GM19043 (cell line): Measurements from ENCODE around the gene HSD17B11.
"Not testable (repeated sequence)": the region's sequence is repeated elsewhere in the genome, so short reads cannot be mapped to it uniquely, and the experiment has no call there.

Source experiments
- ATAC-seq: cut with Tn5 transposase; IDR thresholded peaks from one replicate; pipeline ENCODE4 v1.9.1; 2021; ENCODE audit warnings: low read depth; ENCODE audit not compliant: unreplicated experiment

The HSD17B11 gene, protein sequence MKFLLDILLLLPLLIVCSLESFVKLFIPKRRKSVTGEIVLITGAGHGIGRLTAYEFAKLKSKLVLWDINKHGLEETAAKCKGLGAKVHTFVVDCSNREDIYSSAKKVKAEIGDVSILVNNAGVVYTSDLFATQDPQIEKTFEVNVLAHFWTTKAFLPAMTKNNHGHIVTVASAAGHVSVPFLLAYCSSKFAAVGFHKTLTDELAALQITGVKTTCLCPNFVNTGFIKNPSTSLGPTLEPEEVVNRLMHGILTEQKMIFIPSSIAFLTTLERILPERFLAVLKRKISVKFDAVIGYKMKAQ

DNA sequence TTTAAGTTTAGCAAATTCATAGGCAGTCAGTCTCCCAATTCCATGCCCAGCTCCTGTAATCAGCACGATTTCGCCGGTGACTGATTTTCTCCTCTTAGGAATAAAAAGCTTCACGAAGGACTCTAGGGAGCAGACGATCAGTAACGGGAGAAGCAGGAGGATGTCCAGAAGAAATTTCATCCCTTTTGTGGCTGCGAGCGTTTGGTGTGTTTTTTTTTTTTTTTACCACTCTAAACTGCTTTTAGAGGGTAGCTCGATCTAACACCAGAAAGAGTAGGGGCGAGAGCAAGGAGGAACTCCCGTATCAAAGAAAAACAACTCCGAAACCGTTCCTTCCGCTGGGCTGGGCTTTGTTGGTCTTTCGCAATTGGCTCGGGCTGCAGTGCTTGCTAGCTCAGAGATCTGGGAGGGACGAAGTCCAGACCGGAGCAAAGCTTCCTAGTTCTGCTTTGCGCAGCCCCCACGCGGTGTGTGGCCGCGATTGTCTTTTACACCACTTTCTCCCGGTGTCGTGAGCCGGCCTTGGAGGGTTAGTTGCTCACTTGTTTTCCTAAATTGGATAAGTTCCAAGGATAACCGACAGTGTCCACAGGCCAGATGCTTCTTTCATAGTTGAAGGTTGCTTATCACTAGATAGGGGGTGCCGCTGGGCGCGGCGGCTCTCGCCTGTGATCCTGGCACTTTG lies at the start of gene HSD17B11:
Gene HSD17B11 (minus strand): TSS at position 298 of the 685 bp plus-strand sequence. CDS start 118 bp downstream, at position 180.
- peak; percentile 99 for ATAC-seq

DNA sequence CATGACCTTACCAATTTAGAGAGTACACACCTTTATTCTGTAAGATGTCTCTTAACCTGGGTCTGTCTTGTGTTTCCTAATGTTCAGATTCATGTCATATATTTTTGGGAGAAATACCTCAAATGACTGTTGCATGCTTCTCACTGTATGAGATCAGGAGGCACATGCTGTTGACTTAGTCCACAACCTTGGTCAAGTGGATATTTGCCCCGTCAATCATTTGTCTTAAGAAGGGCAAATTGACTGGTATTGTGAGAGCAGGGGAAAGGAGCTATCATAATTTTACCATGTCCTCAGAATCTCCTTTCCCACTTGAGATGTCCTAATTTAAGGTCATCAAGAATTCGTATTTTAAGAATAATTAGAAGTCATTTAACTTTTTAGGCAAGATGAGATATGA lies 42.4 kb upstream of the HSD17B11 start:
- ATAC-seq = no peak

DNA sequence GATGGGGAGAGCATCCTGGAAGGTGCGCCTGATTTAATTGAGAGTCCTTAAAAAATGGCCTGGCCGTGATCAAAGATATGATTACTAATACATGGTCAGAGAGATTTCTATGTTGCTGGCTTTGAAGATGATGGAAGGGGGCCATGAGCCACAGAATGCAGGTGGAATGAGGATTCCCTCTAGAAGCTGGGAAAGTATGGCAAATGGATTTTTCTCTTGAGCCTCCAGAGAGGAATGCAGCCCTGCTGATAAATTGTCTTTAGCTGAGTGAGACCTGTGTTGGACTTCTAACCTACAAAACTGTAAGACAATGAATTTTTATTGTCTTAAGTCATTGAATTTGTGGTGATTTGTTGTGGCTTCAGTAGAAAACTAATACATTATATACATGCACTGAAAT lies 39.0 kb upstream of the HSD17B11 start:
- ATAC-seq = no peak

DNA sequence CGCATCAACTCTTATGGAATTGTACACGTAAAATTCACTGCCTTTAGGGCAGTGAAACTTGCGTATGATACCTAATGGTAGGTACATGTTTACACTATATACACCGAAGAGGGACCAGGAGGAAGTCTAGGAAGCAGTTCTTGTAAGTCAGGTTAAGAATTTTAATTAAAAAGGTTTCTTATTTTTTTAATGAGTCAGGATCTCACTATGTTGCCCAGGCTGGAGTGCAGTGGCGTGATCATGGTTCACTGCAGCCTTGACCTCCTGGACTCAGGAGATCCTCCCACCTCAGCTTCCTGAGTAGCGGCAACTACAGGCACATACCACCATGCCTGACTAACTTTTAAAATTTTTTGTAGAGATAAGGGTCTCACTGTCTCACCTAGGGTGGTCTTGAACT lies 38.0 kb upstream of the HSD17B11 start:
- no peak for ATAC-seq

DNA sequence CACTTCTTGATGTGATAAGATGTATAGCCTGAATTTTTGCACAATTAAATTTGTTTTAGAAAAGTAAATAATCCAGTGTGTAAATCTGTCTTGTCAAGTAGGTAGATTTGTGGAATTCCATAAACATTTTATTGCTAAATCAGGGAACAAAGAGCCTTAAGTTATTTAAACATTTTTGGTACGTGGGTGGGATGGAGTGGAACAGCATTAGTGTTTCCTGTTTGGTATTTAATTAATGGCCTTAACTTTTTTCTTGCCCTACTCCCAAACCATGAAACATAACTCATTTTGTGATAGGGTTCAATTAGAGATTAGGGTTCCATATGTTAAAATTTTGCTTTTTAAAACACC lies 36.5 kb upstream of the HSD17B11 start:
- no peak for ATAC-seq

DNA sequence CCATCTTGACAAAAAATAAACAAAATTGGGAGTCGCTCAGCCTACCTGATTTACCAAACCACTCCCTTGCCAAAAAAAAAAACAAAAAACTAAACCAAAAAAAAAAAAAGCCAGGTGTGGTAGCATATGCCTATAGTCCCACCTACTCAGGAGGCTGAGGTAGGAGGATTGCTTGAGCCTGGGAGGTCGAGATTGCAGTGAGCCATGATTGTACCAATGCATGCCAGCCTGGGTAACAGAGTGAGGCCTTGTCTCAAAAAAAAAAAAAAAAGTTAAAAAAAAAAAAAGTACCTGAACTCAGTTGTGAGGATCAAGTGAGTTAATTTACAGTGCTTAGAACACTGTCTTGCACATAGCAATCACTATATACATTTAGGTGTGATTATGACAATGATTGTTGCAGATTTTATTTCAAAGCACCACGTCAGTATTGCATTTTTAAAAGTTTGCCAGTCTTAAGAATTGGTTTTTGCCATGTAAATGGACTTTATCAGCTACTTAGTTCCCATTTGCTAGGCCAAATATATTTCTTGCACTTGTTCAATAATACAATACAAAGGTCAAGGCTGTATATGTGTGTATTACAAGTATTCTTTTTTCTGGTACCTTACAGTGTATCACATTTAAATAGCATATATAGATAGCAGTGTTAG lies 36.0 kb upstream of the HSD17B11 start:
- no peak for ATAC-seq

DNA sequence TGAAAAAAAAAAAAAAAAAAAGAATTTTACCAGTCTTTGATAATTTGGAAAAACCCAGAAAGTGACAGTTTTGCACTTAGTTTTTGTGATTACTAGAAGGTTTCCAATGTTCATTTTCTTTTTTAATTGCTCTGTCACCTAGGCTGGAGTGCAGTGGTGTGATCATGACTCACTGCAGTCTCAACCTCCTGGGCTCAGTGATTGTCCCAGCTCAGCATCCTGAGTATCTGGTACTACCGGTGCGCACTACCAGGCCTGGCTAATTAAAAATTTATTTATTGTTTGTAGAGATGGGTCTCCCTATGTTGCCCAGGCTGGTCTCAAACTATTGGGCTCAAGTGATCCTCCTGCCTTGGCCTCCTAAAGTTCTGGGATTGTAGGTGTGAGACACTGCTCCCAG lies 34.7 kb upstream of the HSD17B11 start:
- ATAC-seq = no peak

DNA sequence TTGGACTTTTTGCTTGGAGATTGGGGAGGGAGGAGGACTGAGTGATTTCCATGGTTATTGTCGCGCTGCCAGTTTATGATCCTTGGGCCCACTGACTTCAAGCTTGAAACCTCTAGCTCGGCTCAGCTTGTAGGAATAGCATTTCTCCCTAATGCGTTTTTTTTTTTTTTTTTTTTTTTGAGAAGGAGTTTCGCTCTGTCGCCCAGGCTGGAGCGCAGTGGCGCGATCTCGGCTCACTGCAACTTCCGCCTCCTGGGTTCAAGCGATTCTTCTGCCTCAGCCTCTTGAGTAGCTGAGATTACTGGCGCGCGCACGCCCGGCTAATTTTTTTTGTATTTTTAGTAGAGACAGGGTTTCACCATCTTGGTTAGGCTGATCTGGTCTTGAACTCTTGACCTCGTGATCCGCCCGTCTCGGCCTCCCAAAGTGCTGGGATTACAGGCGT lies 33.1 kb upstream of the HSD17B11 start:
- ATAC-seq = not testable (repeated sequence)

DNA sequence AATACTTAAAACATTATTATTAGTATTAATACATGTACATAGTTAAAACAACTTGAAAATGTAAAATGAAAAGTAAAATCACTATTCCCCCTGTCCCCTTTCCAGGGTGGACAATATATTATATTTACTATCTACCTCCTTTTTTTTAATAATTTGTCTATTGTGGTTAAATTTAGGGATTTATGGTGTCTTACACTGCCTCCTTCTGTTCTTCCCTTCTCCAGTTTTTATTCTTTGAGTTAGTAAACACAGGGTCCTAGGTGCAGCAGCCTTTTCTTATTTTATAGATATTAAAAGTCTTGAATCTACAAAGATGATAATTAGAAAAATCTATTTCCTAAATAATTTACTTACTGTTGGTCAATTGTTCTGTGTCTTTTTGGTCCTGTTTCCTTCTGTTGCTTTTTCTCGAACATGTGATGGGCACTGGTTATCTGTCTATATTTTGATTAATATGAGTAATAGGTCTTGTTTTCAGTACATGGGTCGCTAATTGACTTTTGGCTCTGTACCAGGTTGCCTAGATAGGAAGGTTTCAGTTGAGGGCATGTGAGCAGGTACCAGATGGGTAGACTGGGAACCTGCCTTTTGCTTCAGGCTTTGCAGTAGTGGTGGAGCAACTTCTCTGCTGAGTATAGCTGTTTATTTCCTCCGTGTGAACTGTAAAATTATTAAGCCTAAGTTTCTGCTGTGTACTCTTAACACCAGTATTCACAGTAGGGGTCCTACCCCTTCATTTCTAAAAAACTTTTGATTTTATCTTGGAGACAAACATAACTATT lies 32.5 kb upstream of the HSD17B11 start:
- no peak for ATAC-seq

DNA sequence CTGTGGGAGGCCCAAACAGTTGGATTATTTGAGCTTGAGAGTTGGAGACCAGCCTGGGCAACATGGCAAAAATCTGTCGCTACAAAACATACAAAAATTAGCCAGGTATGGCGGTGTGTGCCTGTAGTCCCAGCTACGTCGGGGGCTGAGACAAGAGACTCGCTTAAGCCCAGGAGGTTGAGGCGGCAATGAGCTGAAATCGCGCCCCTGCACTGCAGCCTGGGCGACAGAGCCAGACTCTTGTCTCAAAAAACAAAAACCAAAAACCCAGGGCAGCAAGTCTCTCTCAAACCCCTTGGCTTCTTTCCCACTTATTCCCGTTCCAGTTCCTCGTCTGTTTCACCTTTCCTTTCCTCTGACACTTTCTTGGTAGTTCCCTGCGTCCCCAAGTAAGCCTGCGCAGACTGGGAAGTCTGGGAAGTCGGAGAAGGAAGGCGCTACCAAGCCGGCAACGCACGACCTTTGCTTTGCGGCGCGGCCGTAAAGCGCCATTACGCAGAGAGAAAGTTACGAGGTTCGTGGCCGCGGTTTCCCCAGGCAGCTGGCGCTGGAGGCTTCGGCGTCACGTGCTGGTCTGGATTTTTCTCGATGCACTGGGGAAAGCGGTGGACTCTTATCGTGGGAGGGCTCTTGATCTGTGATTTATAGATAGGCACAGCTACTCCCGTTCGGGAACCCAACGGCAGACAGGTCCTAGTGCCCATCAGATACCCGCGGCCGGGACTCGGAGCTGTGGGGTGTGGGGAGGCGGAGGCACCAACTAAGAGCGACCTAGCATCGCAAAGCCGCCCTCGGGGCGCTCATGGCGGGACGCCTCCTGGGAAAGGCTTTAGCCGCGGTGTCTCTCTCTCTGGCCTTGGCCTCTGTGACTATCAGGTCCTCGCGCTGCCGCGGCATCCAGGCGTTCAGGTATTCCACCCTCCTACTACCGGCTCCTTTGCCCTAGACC lies 31.4 kb upstream of the HSD17B11 start, which contains the start of gene NUDT9:
Gene NUDT9 (plus strand): TSS at position 470 of the 949 bp plus-strand sequence. CDS start 333 bp downstream, at position 803.
- peak; percentile 74 for ATAC-seq

DNA sequence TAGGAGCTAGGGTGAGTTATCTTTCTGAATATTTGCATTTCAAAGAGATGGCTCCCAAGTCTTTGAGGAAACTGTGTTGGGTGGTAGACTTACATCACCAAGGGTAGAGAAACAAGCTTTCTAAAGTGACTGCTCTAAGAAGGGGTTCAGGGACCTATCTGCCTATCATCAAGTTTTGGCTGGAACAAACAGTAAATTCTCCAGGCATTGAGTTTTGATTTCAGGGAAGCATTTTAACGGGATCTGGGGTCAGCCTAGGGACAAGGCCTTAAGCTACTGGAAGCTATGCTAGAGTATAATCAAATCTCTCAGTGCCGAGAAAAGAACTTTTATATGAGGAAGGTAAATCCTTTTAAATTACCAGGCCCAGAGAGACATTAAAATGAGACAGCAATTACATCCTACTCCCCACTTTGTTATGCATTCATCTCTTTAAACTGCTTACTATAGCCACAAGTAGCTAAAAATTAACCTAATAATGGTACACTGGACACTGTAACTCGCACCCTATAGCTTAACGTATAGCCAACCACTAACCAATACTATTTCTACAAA lies 29.4 kb upstream of the HSD17B11 start:
- ATAC-seq = no peak

DNA sequence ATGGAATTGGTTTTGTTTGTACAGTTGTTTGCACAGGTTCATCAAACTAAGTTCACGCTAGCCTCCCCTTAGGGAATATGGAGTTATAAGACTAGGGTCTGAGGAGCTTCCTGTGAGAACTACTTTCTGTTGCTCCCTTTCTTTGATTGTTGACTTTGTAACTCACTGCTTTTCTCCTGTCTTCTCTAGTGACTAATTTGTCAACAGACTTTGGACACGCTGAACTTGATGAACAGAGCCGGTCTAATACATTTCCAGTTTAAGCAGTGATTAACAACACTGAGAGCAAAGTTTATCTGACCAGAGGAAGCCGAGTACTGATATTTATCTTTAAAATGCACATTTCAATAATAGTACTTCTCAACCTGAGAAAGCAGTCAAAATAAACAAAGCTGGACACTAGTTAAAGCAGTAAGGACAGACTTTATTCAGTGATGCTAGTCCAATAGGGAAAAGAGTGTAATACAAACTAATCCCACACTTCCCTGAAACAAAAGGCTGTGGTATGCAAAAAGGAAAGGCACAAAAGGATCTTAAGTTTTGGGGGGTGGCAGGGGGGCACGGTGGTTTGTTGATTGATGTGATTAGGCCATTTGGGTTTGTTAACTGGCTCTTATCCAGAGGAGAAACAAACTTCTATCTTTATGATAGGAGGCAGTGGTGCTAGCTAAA lies 28.7 kb upstream of the HSD17B11 start:
- ATAC-seq = no peak

DNA sequence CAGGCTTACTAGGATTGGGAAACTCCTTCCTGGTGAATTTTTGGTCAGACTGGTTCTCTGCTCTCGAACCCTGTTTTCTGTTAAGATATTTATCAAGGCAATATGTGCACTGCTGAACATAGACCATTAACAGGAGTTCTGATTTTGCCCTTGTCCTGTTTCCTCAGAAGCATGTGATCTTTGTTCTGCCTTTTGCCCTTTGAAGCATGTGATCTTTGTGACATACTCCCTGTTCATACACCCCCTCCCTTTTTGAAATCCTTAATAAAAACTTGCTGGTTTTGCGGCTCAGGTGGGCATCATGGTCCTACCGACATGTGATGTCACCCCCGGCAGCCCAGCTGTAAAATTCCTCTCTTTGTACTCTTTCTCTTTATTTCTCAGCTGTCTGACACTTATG lies 27.4 kb upstream of the HSD17B11 start:
- ATAC-seq = not testable (repeated sequence)

DNA sequence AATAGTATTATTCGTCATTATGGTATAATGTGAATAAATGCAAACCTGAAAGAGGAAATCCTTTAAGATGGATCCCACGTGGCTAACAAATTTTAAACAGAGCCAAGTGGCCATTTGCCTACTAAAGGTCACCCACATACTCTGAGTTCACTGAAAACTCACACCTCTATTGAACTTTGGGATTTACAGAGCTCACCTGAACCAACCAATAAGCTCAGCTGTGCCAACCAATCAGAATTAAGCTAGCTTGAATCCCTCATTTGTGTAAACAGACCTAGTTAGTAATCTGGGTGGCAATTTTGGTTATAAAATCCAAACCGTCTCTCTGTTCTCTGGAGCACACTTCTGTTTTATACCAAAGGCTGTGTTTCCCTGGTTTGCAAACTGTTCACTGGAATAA lies 26.0 kb upstream of the HSD17B11 start:
- no peak for ATAC-seq

DNA sequence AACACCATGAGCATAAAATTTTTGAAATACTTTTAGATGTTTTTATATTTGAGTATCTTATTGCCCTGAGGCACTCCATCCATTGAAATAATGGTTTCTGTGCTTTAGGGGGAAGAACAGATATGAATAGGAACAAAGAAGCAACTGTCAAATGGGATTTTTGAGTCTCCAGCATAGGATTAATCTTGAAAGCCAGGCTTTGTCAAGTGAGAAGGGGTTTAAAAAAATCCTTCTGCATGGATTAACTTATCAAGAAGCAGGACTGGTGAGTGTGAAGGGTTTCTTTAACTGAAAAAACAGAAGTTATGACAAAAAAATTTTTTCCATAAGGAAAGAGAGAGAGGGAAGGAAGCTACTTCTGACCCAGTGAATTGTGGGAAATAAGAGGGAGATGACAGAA lies 23.8 kb upstream of the HSD17B11 start:
- no peak for ATAC-seq

DNA sequence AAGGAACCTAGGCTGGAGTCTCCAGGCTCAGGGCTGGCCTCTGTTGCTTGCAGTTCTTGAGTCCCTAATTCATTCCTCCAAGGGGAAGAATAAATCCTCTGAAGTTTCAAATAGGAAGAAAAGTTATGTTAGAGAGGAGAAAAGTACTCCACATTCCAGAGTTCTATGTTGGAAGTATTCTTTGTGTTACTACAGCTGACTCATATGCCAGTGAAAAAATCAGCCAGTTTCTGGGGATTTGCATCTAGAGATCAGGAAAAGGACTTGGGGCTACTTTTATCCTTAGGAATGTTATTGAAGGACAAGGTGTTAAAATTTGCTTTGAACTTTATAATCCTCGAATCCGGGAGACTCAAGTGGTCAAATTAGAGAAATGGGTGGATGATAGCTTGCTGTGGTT lies 19.7 kb upstream of the HSD17B11 start:
- ATAC-seq = no peak

DNA sequence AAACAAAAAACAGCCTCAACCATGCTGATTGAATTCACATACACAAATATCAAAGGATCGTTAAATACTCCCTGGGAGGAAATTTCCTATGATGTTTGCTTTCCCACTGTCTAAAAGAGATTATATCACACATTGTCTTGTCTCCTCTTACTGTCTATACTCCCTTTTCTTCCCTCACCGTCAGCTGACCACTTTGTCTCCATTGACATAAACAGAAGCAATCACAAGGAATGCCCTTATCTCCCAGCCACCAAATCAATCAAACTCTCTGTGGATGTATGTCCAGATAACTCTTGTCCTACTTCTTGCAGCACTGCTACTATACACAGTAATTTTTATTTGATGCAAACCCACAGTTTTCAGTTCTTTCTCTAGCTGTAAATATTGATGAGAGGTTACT lies 19.2 kb upstream of the HSD17B11 start:
- no peak for ATAC-seq

DNA sequence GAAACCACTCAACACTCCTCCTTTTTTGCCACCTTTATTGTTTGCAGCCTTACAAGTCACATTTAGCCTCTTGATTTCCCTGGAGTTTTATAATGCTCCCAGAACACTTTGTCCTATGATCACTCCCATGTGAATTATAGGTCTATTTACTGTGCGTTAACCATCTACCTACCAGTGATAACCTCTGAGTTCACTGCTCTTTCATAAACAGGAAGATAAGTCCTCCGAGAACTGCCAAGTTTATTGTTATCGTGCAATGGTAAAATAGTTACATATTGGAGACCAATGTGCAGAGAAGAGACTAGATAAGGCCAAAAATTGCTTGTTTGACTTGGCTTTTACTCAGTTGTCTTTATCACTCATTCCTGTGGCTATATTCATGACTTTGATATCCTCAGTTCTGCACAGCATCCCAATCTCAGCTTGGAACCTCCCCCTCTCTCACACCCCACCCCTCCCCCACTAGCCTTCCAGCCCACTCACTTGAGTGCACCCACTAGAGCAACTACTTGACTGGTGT lies 18.5 kb upstream of the HSD17B11 start:
- ATAC-seq = no peak

DNA sequence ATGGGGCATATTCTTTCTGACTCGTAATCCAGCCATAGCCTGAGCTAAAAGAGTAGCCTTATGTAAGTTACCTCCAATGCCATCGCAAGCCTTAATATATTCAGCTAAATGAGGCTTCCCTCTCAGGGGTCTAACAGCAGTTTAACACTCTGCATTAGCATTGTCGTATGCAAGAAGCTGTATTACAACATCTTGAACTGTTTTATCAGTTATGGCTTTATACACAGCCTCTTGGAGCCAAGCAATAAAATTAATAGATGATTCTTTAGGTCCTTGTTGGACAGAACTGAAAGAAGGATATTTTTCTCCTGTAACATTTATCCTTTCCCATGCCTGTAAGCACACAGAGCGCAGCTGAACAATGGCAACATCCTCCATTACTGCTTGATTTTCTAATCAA lies 15.9 kb upstream of the HSD17B11 start:
- not testable (repeated sequence) for ATAC-seq
